Sigmoid colon (tissue), 7 donors: ENCODE data around the gene GREB1L. TPM values are rescaled to one million over a fixed set of nuclear protein-coding genes. Genes with fewer than 3 reads are reported as not detected.

ENCODE experiments used
- DNase-seq: peaks from one replicate; pipeline ENCODE4 v3.0.0-alpha.2; 2019
- H3K27ac ChIP-seq, 4 donors: fragments of 200-600 bp; sonication (generic); one replicate each; pipeline ENCODE4 v1.5.1; 2016 to 2019; ENCODE audit warnings: mild to moderate bottlenecking in 1 of 4
- H3K27me3 ChIP-seq, 3 donors: fragments of 200-600 bp; sonication (generic); one replicate each; pipeline ENCODE4 v1.5.1; 2019; ENCODE audit warnings: mild to moderate bottlenecking in 1 of 3
- H3K36me3 ChIP-seq, 4 donors: fragments of 200-600 bp; sonication (generic); one replicate each; pipeline ENCODE4 v1.5.1; 2016 to 2019
- H3K4me1 ChIP-seq, 4 donors: fragments of 200-600 bp; sonication (generic); one replicate each; pipeline ENCODE4 v1.5.1; 2017 to 2019
- H3K4me3 ChIP-seq, 4 donors: fragments of 200-600 bp; sonication (generic); one replicate each; pipeline ENCODE4 v1.5.1; 2017 to 2019; ENCODE audit warnings: mild to moderate bottlenecking in 2 of 4, moderate library complexity in 1 of 4
- H3K9me3 ChIP-seq, 4 donors: fragments of 200-600 bp in 3 of 4; sonication (generic) in 3 of 4; one replicate each; pipeline versions ENCODE4 v1.5.1 to v1.6.1; 2013 to 2019
- EP300 ChIP-seq, 4 donors: sonication (generic); formaldehyde crosslinking; IDR thresholded peaks; one replicate each; pipeline ENCODE4 v1.6.1; 2017; ENCODE audit warnings: antibody characterized with exemption in 4 of 4
- POLR2A ChIP-seq, 2 donors: fragments of 450-650 bp; IDR thresholded peaks; one replicate each; pipeline ENCODE4 v1.6.1; 2016; ENCODE audit warnings: antibody characterized with exemption in 2 of 2, mild to moderate bottlenecking in 2 of 2, moderate library complexity in 2 of 2
- POLR2AphosphoS5 ChIP-seq, 4 donors: sonication (generic); formaldehyde crosslinking; IDR thresholded peaks; one replicate each; pipeline ENCODE4 v1.6.1; 2017; ENCODE audit warnings: antibody characterized with exemption in 4 of 4
- WGBS, 2 donors: extraction: QIAGEN DNeasy Blood & Tissue Kit; methylation state at CpG; one replicate each; pipeline ENCODE4 v1.1.7; 2013; 5-methylcytosine and 5-hydroxymethylcytosine counted together
- intact Hi-C: fragments of 100-400 bp; cut with DNase I; formaldehyde crosslinking; loops from one replicate; pipeline ENCODE4 v1.15.1; 2023
- polyA plus RNA-seq, 3 donors: library from polyadenylated mRNA; stranded (reverse); fragments of 200-250 nt; gene quantifications; one replicate each; pipeline ENCODE4 v1.2.3, GENCODE V29; 2013
- total RNA-seq, 4 donors: library from RNA; depleted of rRNA; stranded (reverse); fragments of >200 nt; gene quantifications; one replicate each; pipeline ENCODE4 v1.1.0, GENCODE V29; 2016
- TF ChIP-seq, protein P1 (sequence below), 4 experiments: fragments of 450-650 bp in 3 of 4; fragments of 200-600 bp in 1 of 4; IDR thresholded peaks; one replicate each; pipeline ENCODE4 v1.5.1; 2016 to 2019; ENCODE audit warnings: antibody characterized with exemption in 4 of 4, mild to moderate bottlenecking in 3 of 4, moderate library complexity in 2 of 4
- donor health status: healthy with polysubstance abuse.
- donor health status: Bipolar disorder and iron deficiency.
- donor health status: healthy.

The GREB1L gene
- total and polyA plus RNA-seq, 7 donors = 0.23 to 12.1 (median 4.4) TPM; not detected in 2

DNA sequence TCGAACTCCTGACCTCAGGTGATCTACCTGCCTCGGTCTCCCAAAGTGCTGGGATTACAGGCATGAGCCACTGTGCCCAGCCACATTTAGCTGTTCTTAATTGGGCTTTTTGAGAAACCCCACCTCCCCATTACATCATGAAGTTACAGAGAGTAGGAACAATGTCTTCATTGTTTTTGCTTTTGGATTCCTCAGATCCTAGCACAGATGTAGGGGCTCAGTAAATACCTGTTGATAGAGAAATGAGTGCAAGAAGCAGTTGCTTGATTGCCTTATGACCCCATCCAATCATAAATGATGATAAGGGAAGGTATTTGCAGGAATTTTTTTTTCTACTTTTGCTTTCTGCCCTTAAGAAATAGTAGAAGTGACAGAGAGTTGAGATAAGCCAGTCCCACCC, 25.4 kb downstream of the GREB1L start:
- Histone ChIP-seq H3K27ac (no peak overlapping the region), H3K27me3 (no peaks in the 10 kb centered on the region), H3K4me3 (no peak overlapping the region), H3K9me3 (no peaks in the 10 kb centered on the region), H3K36me3 (no peaks in the 10 kb centered on the region), H3K4me1 (peaks cover 0 to 8% (median 0%) of the 10 kb centered on the region in 4 donors)
- intact Hi-C loops = no loop called here
- TF ChIP-seq POLR2A (IDR thresholded peaks at IDR 0.05) (no peak), POLR2AphosphoS5 (IDR thresholded peaks at IDR 0.05) (no peak), EP300 (IDR thresholded peaks at IDR 0.05) (no peak)
- TF ChIP-seq, protein P1, sequence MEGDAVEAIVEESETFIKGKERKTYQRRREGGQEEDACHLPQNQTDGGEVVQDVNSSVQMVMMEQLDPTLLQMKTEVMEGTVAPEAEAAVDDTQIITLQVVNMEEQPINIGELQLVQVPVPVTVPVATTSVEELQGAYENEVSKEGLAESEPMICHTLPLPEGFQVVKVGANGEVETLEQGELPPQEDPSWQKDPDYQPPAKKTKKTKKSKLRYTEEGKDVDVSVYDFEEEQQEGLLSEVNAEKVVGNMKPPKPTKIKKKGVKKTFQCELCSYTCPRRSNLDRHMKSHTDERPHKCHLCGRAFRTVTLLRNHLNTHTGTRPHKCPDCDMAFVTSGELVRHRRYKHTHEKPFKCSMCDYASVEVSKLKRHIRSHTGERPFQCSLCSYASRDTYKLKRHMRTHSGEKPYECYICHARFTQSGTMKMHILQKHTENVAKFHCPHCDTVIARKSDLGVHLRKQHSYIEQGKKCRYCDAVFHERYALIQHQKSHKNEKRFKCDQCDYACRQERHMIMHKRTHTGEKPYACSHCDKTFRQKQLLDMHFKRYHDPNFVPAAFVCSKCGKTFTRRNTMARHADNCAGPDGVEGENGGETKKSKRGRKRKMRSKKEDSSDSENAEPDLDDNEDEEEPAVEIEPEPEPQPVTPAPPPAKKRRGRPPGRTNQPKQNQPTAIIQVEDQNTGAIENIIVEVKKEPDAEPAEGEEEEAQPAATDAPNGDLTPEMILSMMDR (IDR thresholded peaks at IDR 0.05) = no peak
- WGBS, 2 donors = 54 to 73% methylated on average over 2 of the region's 2 CpGs
- DNase-seq = no peak

DNA sequence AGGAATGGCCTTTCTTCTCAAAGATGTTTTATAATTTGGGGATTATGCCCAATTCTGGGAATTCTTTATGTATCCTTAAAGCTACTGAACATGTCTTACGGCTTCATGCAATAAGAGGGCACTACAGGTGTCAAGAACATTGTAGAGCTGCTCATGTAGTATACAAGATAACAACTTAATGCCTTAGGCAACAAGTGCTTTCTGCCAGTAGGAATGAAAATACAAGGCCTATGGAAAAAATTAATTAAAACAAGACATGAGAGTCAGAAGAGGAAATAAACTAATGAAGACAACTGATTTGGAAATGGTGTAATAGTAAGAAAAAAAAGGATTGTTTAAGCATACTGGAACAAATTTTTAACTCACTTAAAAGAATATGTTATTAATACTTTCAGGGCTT, 27.3 kb downstream of the GREB1L start:
- Histone ChIP-seq H3K4me3 (no peak overlapping the region), H3K9me3 (no peaks in the 10 kb centered on the region), H3K27me3 (no peaks in the 10 kb centered on the region), H3K27ac (no peak overlapping the region), H3K36me3 (no peaks in the 10 kb centered on the region), H3K4me1 (peaks cover 0 to 6% (median 0%) of the 10 kb centered on the region in 4 donors)
- TF ChIP-seq EP300 (IDR thresholded peaks at IDR 0.05) (no peak), POLR2A (IDR thresholded peaks at IDR 0.05) (no peak), POLR2AphosphoS5 (IDR thresholded peaks at IDR 0.05) (no peak)
- TF ChIP-seq, protein P1 (IDR thresholded peaks at IDR 0.05) = no peak
- 0 to 3% methylated on average over 1 of the region's 1 CpG for WGBS, 2 donors
- intact Hi-C loops = no loop called here
- DNase-seq = no peak

DNA sequence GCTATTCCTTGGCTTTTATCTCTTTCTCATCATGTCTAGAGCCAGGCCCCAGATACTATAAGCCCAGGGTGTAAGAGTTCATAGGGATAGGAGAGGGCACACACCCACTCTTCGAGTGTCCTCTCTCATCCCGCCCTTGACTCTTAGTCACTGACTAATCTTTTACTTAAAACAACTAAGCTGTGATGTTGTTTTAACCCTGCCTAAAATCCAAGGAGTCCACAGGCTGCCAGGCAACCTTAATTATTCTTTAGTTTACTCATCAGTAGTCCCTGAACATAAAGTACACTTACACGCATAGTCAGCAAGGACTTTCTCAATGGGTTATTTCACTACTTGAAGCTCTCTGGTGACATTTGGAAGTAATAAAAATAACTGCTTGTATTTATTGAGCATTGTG, 28.4 kb downstream of the GREB1L start:
- H3K27ac ChIP-seq = no peak overlapping the region
- WGBS, 2 donors = 39 to 68% methylated on average over 3 of the region's 3 CpGs
- H3K9me3 ChIP-seq = no peaks in the 10 kb centered on the region
- H3K36me3 ChIP-seq = no peaks in the 10 kb centered on the region
- intact Hi-C loops = no loop called here
- no peaks in the 10 kb centered on the region for H3K27me3 ChIP-seq
- DNase-seq = no peak
- no peak overlapping the region for H3K4me3 ChIP-seq
- no peaks in the 10 kb centered on the region for H3K4me1 ChIP-seq
- no peak for TF ChIP-seq POLR2A (IDR thresholded peaks at IDR 0.05)
- TF ChIP-seq POLR2AphosphoS5 (IDR thresholded peaks at IDR 0.05) = no peak
- TF ChIP-seq, protein P1 (IDR thresholded peaks at IDR 0.05) = no peak
- no peak for TF ChIP-seq EP300 (IDR thresholded peaks at IDR 0.05)

DNA sequence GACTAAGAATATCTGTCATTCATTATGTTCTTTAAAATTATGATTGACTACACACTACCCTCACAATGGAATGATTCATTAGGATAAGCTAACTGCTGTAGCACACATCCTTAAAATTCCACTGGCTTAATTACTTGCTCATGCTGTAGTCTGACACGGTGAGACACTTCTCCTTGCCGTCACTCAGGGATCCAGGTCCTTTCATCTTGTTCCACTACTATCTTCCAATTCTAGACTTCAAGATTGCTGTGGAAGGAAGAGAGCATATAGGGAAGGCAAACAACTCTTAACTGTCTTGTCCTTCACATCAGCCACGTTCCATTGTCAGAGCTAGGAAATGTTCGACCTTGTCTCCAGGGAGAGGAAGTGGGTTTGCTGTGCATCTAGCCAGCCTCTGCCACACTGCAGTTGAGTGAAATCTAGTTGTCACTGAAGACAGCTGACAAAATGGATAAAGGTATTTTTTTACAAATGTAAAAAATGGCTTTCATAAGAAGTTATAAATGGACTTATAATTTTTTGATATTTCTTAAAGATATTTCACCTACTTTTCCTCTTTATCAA, 30.1 kb downstream of the GREB1L start:
- DNase-seq = no peak
- H3K9me3 ChIP-seq = no peaks in the 10 kb centered on the region
- H3K4me3 ChIP-seq = no peak overlapping the region
- H3K27me3 ChIP-seq = no peaks in the 10 kb centered on the region
- WGBS, 2 donors = 58 to 85% methylated on average over 4 of the region's 4 CpGs
- no peak overlapping the region for H3K27ac ChIP-seq
- no peak for TF ChIP-seq EP300 (IDR thresholded peaks at IDR 0.05)
- TF ChIP-seq, protein P1 (IDR thresholded peaks at IDR 0.05) = no peak
- no peak for TF ChIP-seq POLR2A (IDR thresholded peaks at IDR 0.05)
- no peak for TF ChIP-seq POLR2AphosphoS5 (IDR thresholded peaks at IDR 0.05)
- intact Hi-C loops = no loop called here
- H3K36me3 ChIP-seq = no peaks in the 10 kb centered on the region
- no peaks in the 10 kb centered on the region for H3K4me1 ChIP-seq

DNA sequence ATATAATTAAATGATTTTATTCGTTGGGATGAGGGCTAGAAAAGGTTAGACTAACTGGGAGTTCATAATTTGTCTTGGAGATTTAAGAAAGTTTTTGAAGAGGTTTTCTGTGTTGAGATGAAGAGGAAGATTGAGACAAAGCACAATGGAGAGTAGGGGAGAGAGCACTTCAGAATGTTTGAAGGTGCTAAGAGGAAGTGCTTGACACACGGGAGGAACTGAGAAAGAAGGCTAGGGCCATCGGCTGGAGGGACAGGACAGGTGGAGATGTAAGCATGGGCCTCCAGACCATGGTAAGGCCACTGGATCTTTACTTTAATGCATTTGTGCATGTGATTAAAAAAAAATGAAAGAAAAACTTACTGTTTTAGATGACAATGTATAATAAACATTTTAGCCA, 31.5 kb downstream of the GREB1L start:
- no peaks in the 10 kb centered on the region for H3K36me3 ChIP-seq
- no peaks in the 10 kb centered on the region for H3K9me3 ChIP-seq
- TF ChIP-seq, protein P1 (IDR thresholded peaks at IDR 0.05) = no peak
- TF ChIP-seq POLR2AphosphoS5 (IDR thresholded peaks at IDR 0.05) (no peak), POLR2A (IDR thresholded peaks at IDR 0.05) (no peak), EP300 (IDR thresholded peaks at IDR 0.05) (no peak)
- intact Hi-C loops = no loop called here
- WGBS, 2 donors = 69 to 82% methylated on average over 3 of the region's 3 CpGs
- no peak for DNase-seq
- H3K4me3 ChIP-seq = no peak overlapping the region
- no peak overlapping the region for H3K27ac ChIP-seq
- no peaks in the 10 kb centered on the region for H3K27me3 ChIP-seq
- no peaks in the 10 kb centered on the region for H3K4me1 ChIP-seq
